Measurements from ENCODE around the gene SCARB2.

DNA sequence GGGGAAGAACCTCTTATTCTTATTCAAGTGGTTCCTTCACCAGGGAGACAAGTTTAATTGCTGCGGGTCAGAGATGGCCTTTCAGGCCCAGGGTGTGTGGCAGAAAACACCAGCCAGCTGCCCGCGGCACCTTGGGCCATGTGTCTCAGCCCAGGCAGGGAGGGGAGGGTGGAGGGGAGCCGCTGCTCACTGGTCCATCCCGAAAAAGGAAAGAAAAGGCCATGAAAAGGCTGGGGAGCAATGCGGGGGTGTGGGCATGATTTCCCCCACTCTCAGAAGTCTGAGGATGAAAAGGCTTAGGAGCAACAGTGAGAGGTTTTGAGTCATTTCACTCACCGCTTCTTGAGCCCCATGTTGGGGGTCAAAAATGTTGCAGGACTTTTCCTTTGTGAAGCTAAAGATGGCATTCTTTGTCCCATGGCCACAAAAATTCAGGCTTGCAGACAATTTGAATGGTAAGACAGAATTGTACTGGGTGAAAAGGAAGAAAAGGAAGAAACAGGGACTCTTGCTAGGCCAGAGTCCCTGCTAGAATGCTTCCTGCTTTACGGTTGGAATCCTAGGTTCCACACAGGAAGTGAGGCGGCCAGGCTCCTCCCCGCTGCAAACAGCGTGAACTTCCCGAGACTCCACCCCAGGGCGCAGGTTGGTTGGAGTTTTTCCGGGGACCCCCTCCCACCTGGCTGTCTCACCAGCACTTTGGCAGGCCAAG, 20.5 kb upstream of the SCARB2 start:
- TF ChIP-seq, protein P1, sequence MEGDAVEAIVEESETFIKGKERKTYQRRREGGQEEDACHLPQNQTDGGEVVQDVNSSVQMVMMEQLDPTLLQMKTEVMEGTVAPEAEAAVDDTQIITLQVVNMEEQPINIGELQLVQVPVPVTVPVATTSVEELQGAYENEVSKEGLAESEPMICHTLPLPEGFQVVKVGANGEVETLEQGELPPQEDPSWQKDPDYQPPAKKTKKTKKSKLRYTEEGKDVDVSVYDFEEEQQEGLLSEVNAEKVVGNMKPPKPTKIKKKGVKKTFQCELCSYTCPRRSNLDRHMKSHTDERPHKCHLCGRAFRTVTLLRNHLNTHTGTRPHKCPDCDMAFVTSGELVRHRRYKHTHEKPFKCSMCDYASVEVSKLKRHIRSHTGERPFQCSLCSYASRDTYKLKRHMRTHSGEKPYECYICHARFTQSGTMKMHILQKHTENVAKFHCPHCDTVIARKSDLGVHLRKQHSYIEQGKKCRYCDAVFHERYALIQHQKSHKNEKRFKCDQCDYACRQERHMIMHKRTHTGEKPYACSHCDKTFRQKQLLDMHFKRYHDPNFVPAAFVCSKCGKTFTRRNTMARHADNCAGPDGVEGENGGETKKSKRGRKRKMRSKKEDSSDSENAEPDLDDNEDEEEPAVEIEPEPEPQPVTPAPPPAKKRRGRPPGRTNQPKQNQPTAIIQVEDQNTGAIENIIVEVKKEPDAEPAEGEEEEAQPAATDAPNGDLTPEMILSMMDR (optimal IDR thresholded peaks at IDR 0.05 in 1 of 3, IDR thresholded peaks at IDR 0.05 in 1 of 3, conservative IDR thresholded peaks at IDR 0.05 in 1 of 3; ENCODE audit: extremely low read depth in 1 of 3, insufficient read depth in 2 of 3, low read length in 3 of 3) = no peak
- TF ChIP-seq EZH2 (IDR thresholded peaks at IDR 0.05; ENCODE audit: low read length) = no peak

Measured in keratinocyte (primary cell).